Measurements from ENCODE around the gene WFDC5.

Gene WFDC5

DNA sequence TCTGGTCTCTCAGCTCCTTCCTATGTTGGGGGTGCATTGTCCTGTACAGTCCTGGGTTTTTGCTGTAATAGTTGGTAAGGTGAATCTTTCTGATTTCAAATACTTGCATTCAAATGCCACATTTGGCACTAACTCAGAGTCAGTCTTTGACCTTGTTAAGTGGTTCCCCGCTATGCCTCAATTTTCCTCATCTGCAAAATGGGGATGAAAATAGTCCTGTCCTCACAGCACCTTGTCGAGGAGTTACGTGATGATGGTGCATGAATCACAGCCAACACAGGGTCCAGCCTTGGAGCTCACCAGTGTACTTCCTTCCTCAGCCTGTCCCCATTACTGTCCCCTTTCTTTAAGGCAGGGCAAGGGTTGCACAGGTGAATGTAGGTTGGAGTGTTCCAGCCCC is 1.1 kb downstream of the WFDC5 start:
- no peak for DNase-seq

DNA sequence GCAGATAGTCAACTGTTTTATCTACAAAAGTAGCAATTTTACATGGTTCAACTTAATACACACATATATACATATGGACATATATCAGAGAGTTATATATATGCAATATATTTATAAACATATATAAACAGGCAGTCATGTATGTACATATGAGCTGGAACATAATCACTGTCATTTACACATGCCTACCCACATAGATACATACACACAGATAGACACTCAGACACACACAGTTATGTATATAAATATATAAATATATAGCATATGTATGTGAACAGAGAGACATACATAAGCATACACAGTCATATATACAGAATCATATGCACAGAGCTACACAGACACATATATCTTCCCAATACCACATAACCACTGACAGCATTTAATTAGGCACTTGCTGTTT is 2.2 kb downstream of the WFDC5 start:
- no peak for DNase-seq

DNA sequence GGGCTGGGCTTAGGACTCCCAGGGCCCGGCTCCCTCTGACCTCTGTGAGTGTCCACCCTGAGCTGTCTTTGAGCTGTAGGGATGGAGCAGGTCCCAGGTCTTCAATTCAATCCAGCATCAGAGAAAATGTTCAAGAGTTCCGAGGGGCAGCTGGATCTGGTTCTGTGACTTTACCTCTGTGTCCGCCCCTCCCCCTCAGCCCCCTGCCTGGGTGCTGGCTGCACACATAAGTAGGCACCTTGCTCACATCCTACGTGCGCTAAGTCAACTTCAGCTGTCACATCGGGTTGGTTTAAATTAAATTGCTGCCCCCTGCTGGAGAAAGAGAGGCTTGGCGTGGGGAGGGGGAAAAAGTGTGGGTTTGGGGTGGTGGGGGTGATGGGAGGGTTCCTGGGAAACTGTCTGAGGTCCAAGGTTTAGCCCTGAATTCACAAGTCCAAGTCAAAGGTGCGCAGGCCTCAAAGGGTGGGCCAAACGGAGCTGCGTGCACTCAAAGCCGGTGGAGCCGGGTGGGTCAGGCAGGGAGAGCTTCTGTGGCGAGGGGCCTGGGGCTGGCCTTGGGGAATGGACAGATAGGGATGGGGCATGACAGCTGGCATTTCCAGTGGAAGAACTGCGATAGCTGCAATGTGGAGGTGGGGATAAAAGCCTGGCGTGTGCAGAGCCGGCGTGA is 3.0 kb downstream of the WFDC5 start:
- DNase-seq = no peak

DNA sequence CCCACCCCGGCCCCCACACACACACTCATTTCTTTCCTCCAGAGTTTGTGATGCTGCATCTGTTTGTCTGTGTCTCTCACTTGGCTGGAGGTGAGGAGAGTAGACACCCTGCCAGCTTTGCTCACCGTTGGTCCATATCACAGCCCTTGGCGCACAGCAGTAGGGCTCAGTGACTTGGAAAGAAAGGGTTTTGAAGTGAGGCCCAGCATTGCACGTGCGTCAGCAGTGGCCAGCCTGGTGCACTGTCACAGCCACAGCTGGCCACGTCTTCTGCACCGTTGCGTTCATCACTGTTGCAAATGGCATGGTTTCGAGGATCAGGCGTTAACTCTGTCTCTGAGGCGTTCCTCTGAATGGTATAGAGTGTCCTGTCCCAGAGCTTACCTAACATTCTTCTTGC is 3.7 kb downstream of the WFDC5 start:
- no peak for DNase-seq

DNA sequence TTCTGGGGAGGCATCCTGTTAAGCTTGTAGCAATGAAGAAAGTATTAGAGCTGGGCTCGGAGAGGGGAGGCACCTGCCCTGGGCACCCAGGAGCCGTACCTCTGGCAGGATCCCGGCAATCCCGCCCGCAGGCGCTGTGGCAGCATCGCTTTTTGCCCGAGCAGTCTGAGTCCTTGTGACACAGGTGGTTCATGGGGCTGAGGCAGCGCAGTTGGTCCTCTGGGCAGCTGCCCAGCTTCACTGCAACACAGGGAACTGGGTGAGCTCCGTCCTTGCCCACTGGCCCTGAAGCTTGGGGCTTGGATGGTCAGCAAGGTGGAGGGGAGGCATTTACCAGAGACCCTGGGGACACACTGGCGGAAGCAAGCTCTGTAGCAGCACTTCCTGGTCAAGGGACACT is 4.7 kb downstream of the WFDC5 start:
- no peak for DNase-seq

DNA sequence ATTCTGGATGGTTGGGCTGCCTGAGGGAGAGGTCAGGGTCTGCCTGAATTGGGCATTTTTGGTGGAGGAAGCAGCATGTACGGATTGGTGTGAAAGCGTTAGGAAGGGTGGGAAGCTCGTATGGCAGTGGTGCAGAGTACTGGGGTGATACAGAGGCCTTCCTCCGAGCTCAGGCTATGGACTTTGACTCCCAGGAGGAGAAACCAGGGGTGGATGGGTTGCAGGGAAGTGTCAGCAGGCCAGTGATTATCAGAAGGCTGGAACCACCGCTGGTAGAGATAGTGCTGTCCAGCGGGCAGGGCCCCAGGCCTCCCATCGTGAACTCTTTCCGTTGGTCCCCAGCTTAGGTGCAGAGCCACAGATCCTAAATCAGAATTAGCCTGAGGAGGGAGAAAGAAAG is 5.3 kb downstream of the WFDC5 start:
- no peak for DNase-seq

DNA sequence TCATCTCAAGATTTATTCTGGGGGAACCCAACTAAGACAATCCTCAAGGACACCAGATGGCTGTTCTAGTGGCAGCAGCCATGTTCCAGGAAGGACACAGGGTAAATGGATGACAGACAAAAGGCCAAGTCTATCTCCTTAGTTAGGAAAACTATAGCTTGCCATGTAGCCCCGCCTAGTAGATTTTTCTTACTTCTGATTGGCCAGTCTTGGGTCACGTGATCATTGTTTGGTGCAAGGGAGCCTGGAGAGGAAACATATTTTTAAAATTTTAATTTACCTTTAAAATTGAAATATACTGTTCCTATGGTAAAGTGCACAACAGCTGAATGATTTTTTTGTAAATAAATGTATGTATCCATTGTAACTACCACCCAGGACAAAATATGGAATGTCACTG is 9.7 kb downstream of the WFDC5 start:
- no peak for DNase-seq

DNA sequence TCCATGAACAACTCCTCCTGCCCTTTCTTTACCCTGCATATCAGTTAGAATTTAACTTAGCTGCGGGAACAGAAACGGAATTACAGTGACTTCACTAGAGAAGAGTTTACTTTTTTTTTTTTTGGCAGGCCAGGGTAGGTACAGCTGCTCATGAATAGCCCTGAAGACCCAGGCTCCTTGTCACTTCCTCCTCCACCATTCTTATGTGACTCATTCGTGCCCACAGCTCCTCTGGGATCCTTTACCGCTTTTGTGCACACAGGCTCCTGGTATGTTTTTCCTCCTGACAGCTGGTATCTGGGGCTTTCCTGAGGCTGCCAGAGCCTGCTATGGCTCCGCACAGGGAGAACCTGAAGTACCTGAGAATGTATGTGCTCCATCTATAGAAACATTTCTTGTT is 10.2 kb downstream of the WFDC5 start:
- no peak for DNase-seq

DNA sequence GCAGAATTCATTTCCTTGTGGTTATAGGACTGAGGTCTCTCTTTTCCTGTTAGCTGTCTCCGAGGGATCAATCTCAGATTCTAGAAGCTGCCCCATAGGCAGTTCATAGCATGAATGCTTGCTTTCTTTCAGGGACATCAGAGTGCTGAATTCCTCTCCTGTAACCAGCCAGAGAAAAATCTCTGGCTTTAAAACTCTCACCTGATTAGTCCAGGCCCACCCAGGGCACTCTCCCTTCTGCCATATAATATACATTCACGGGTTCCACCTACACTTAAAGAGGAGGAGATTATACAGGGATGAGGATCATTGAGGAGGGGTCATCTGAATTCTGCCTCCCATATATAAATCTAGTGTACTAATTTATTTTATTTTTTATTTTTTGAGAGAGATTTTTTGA is 11.9 kb downstream of the WFDC5 start:
- no peak for DNase-seq

DNA sequence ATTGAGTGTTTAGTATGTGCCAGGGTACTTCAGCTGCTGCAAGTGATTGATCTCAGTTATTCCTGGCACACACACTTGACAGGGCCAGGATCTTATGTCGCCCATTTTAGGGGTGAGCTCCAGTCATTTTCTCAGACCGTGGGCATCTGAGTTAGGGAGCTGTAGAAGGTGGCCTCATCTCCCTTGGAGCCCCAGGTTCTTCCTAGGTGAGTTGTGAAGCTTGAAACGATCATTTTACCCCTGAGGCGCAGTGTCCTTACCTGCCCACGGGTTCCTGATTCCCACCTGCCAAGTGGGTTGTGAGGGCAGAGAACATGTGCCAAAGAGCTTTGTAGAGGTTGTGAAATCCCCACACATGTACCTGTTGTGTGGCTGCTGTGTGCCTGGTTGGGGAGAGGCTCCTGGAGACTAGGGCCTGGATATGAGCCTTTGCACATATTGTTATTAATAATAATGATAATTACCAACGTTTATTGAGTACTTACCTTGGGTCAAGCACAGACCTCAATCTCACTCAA is 13.6 kb downstream of the WFDC5 start:
- DNase-seq = no peak

DNA sequence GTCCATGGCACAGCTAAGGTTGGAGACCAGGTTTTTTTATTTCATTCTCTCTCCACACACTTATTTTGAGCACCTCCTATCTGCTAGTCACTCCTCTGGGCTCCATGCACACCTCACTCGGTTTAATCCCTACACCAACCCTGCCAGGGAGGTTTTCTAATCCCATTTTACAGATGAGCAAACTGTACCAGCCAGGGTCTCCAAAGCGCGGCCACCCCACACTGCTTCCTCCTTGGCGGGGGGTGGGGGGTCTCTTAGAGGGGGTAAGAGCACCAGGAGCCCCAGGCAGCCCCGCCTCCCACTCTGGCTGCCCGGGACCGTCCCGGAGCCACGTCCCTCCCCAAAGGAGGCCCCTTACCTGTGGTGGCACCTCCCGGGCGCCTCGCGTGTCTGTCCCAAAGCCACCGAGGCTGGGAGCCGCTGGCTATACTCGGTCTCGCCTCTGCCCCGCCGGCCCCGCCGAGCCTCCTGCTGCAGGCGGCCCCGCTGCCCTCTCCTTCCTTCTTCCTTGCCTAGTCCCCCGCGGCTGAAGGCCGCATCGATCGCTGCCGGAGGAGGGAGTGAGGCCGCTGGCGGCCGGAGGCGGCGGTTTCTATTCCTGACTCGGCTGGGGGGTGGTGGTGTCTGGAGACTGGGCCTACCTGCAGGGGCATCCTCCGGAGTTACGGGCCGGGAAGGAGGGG is 14.3 kb downstream of the WFDC5 start, which contains the start of gene KCNS1:
TSS of gene KCNS1 (minus strand) at position 565 of the 683 bp plus-strand sequence. CDS start 1,891 bp downstream, outside the sequence.
- no peak for DNase-seq

DNA sequence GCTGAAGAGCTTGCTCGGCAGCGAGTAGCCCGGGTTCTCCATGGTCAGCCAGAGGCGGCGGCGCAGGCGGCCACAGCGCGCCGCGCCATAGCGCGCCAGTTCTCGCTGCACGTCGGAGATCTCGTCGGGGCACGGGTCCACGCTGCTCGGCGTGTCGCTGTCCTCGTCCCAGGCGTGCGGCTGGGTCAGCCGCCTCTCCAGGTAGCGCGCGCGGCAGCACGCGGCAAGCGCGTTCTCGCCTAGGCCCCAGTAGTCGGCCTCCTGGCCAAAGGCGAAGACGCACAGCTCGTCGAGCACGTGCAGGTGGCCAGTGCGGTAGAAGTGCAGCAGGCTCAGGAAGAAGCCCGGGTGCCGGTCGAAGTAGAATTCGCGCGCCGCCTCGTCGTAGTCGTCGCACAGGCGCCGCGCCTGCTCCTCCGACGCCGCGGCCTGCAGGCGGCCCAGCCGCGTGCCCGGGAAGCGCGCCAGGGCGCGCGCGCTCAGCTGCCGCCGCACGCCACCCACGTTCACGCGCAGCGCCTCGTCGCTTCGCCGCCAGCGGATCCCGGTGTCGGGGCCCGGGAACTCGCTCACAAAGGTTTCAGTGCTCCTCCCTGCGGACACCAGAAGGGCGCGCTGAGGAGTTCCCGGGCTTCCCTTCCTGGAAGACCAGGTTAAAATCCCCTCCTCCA is 16.7 kb downstream of the WFDC5 start:
- peak; percentile 44 for DNase-seq

DNA sequence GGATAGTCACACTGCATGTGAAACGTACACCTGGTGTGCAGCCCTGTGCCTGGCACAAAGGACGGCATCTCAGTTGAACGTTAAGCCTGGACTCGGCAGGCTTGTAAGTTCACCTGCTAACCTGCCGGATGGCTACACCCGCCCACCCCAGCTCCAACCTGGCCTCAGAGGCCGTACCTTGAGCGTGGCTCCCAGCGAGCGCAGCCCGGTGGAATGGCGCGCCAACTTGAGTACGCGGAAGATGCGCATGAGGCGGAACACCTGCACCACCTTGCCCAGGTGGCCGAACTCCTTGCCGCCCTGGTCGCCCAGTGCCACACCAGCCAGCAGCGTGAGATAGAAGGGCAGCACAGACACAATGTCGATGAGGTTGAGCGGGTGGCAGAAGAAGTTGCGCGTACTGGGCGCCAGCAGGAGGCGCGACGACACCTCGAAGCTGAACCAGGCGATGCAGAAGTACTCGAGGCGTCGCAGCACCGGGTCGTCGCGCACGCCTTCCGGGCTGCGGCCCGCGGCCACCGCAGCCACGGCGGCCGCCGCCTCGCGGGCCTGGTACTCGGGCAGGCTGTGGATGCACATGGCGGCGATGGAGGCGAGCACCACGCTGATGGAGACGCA is 17.4 kb downstream of the WFDC5 start:
- peak; percentile 41 for DNase-seq

DNA sequence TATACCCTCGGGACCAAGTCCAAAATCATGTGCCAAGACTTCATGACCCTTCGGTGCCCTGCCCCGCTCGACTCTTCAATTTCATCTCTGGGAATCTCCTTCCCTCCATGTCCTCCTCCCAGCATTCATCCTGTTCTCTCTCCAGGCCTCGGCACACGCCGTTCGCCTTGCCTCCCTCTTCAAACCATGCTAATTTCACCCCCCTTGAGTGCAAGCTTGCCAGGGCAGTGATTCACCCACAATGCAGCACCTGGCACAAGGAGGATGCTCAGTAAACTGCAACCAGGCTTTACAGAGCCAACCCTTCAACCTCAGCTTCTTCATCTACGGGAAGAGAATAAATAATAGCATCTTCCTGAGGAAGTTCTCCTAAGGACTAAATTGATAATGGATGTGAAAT is 18.2 kb downstream of the WFDC5 start:
- no peak for DNase-seq

DNA sequence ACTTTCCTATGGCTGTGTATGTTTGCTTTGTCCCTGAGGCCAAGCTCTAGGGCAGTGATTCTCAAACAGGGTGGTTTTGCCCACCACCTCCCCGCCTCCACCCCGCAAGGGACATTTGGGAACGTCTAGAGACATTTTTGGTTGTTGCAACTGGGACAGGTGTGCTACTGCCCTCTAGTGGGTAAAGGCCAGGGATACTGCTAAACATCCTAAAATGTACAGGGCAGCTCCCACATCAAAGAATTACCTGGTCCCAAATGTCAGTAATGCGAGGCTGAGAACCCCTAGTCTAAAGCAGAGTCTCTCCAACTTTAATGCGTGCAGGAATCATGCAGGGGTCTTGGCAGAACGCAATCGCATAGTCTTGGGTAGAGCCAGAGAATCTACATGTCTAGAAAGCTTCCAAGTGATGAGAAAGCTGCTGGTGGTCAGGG is 19.2 kb downstream of the WFDC5 start:
- peak; percentile 50 for DNase-seq

DNA sequence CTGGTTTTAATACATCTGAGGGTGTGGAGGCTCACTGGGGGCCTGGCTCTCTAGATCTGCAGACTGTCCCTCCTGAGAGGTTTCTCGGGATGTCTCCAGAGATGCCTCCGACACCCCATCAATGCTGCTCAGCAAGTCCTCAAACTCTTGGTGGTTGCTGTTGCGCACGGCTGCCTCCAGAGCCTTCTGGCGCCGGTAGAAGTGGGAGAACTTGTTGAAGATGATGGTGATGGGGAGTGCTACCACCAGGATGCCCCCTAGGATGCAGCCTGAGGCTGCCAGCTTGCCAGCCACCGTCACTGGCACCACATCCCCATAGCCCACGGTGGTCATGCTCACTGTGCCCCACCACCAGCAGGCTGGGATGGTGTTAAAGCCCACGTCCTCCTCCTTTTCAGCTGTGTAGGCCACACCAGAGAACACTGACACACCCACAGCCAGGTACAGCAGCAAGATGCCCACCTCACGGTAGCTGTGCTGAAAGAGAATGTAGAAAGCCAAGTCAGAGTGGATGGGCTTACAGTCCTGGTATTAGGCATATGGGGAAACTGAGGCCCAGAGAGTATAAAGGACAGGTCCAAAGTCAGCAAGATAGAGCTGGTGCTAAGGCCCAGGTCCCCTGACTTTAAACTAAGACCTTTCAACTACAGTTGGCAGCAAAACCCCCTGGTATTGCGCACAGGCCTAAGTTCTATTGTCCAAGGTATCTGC is 20.0 kb downstream of the WFDC5 start:
- no peak for DNase-seq

DNA sequence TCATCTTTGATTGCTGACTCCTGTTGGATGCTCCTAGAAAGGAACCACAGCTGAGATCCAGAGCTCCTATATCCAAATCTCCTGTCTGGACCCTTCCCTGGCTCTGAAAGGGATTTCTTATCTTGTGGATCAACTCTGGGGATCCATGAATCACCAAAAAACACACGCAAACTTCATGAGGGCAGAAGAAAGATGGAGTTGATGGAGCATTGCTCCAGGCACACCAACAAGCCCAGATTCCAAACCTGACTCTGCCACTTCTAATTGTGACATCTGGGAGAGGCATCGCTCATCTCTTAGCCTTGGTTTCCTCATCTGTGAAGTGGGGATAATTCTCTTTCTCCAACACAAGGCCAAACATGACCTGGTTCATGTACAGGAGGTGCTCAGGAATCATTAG is 20.8 kb downstream of the WFDC5 start:
- no peak for DNase-seq

DNA sequence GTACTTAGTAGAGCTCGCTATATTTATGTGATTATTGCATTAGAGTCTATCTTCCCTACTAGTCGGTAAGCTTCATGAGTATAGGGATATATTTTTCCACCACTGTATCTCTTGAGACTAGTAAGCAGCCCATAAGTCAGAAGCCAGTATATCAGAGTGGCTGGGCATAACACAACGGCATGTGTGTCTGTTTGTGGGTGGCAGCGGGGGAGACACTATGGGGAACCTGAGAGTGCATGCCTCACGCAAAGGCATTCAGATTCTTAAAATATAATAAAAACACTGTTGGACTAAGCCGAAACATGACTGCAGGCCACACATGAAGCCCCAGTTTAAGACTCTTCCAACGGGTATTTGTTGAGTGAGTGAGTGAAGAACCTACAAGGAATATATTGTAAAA is 22.1 kb downstream of the WFDC5 start:
- DNase-seq = no peak

DNA sequence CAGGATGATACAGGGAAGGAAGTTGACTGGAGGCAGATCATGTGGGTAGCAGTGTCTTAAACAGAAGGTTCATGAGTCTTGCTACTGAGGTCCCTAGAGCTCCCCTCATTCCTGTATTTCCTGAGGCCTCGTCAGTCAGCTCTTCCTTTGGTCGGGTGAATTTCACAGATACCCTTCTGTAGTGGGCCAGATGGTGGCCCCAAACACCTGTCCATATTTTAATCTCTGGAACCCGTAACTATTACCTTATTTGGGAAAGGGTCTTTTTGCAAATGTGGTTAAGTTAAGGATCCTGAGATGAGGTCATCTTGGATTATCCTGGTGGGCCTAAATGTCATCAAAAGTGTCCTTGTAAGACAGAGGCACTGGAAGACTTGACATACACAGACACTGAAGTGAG is 23.6 kb downstream of the WFDC5 start:
- DNase-seq = no peak

DNA sequence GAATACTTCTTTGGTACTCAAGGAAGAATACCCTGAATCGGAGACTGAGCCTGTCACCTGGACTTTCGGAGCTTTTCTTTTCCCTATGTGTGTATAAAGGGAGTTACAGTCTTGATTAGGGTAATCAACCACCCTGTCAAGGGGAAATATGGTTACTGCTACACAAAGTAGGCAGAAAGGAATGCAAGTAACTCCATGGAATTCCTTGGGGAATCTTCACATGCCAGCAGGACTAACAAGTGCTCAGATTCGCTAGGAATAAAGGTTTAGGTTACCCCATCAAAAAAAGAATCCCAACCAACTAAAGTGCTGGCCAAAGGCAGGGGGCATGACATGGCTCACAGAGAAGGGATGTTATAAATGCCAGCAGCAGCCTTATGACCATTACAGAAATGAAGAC is 24.5 kb downstream of the WFDC5 start:
- no peak for DNase-seq

DNA sequence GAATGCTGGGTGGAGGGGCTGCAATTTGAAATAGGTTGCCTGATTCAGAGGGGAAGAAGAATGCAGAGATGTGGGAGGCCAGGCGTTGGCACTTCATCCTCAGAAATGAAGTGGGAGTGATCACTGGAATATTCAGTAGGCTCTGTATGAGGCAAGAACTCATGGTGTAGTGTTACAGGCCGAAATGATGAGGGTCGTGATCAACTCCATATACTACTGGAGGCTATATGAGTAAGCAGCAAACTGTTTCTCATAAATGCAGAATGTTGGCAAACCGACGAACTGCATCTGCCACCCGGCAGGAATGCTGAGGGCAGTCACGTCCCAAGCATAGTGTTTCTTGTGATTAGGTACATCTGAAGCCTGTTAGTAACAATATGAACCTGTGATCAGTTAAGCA is 26.7 kb downstream of the WFDC5 start:
- no peak for DNase-seq

DNA sequence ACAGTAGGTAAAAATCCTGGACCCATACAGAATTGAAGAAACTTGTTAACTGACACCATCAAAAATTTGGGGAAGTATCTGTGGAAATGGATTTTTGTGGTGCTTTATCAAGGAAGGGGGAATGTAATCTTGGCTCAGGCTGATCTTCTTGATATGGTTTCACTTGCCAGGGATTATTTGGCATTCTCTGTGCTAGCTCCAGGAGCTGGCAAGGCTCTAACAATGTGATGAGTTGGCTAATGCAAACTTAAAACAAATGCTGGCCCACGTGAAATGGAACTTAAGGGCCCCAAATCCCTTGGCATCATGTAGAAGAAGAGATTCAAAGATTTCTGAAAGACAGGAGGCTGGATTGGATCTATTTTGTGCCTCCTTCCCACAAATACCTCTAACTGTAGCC is 27.2 kb downstream of the WFDC5 start:
- DNase-seq = no peak

All from activated CD4-positive, CD25-positive, alpha-beta regulatory T cell treated with anti-CD3 and anti-CD28 coated beads, Interleukin-2, amount 50 U/mL, for 72 hours (primary cell).